H1 (cell line): ENCODE measurements around the gene SNRPB.

Experiments
- ATF3 ChIP-seq: IDR thresholded peaks from 2 replicates; pipeline ENCODE4 v1.6.1; 2011; ENCODE audit warnings: low read depth, mild to moderate bottlenecking, low read length; ENCODE audit not compliant: insufficient read depth
- EP300 ChIP-seq, 2 experiments: IDR thresholded peaks; 1 replicate in 1 of 2; 2 replicates in 1 of 2; pipeline ENCODE4 v1.6.1; 2011 to 2012; ENCODE audit warnings: low read depth in 2 of 2, low read length in 2 of 2, mild to moderate bottlenecking in 2 of 2, borderline replicate concordance in 1 of 2, inconsistent platforms in 1 of 2, moderate library complexity in 1 of 2
- HDAC6 ChIP-seq: IDR thresholded peaks from one replicate; pipeline ENCODE4 v1.7.1; 2012; ENCODE audit warnings: low read depth, mild to moderate bottlenecking, inconsistent platforms, low read length, moderate library complexity
- POLR2A ChIP-seq, 2 experiments: IDR thresholded peaks; 1 replicate in 1 of 2; 2 replicates in 1 of 2; pipeline ENCODE4 v1.6.1; 2011; ENCODE audit warnings: low read depth in 2 of 2, low read length in 2 of 2, mild to moderate bottlenecking in 2 of 2; ENCODE audit errors: control extremely low read depth in 1 of 2
- POU5F1 ChIP-seq: IDR thresholded peaks from 2 replicates; pipeline ENCODE4 v1.6.1; 2011; ENCODE audit warnings: low read depth, mild to moderate bottlenecking, low read length, moderate library complexity
- RNF2 ChIP-seq: fragments of 200-900, 300-1000 bp; sonication (generic); IDR thresholded peaks from 2 replicates; pipeline ENCODE4 v1.7.1; 2016; ENCODE audit warnings: borderline replicate concordance, low read depth, mild to moderate bottlenecking, antibody characterized with exemption, low read length; ENCODE audit not compliant: poor library complexity, severe bottlenecking; ENCODE audit errors: missing control alignments
- SIN3A ChIP-seq, 2 experiments: IDR thresholded peaks in 1 of 2; conservative IDR thresholded peaks in 1 of 2; 2 replicates each; pipeline ENCODE4 v1.6.1; 2011 to 2012; ENCODE audit warnings: low read length in 2 of 2, improper control_type of control experiment in 1 of 2, low read depth in 1 of 2, mild to moderate bottlenecking in 1 of 2
- SIX5 ChIP-seq: IDR thresholded peaks from 2 replicates; pipeline ENCODE4 v1.6.1; 2011; ENCODE audit warnings: mild to moderate bottlenecking, low read depth, low read length
- SP1 ChIP-seq: IDR thresholded peaks from 2 replicates; pipeline ENCODE4 v1.6.1; 2011; ENCODE audit warnings: low read depth, low read length
- USF2 ChIP-seq: IDR thresholded peaks from 2 replicates; pipeline ENCODE4 v1.6.1; 2011; ENCODE audit warnings: low read length, improper control_type of control experiment

DNA sequence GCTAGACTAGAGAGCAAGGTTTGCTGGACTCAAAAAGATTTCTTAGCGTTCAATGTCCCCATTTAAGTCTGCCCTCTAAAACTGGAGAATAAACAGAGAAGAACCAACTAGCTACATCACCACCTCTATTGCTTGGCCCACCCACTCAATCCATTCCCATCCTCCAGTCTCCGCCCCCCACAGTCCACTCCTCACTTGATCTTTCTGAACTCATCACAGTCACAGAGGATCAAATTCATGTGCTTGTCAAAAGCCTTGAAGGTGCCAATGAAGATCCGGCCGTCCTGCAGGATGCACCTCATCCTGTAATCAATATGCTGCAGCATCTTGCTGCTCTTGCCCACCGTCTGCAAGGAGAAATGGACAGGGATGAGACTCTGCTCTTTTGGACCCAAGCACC, 3.2 kb downstream of the SNRPB start:
- no peak for TF ChIP-seq EP300 (IDR thresholded peaks at IDR 0.05; ENCODE audit: borderline replicate concordance in 1 of 2, low read depth in 2 of 2, low read length in 2 of 2)
- no peak for TF ChIP-seq ATF3
- TF ChIP-seq RNF2: no peak
- peak in 1 of 2 experiments; percentile 54; a peak in 1 of 3 replicates for TF ChIP-seq POLR2A (IDR thresholded peaks at IDR 0.05; ENCODE audit: control extremely low read depth in 1 of 2, low read depth in 2 of 2, low read length in 2 of 2)
- TF ChIP-seq HDAC6: no peak
- TF ChIP-seq SP1: no peak
- no peak for TF ChIP-seq SIX5
- no peak for TF ChIP-seq SIN3A (conservative IDR thresholded peaks at IDR 0.05 in 1 of 2, IDR thresholded peaks at IDR 0.05 in 1 of 2; ENCODE audit: low read depth in 1 of 2, low read length in 2 of 2)
- TF ChIP-seq USF2: no peak
- TF ChIP-seq POU5F1: no peak
